Epithelial cell of esophagus (primary cell): ENCODE data around the gene EPHA4.

Experiments
- DNase-seq: peaks from one replicate; pipeline ENCODE4 v3.0.0; 2010; ENCODE audit warnings: low read depth
- H3K4me3 ChIP-seq: 2 replicates; pipeline ENCODE4 v1.5.1; 2011; ENCODE audit warnings: mild to moderate bottlenecking, low read length, control low read depth
- CTCF ChIP-seq: IDR thresholded peaks from 2 replicates; pipeline ENCODE4 v1.5.1; 2011; ENCODE audit warnings: low read depth, mild to moderate bottlenecking, low read length, control low read depth, inconsistent platforms; ENCODE audit not compliant: insufficient read depth; ENCODE audit errors: missing control alignments

EPHA4 gene

DNA sequence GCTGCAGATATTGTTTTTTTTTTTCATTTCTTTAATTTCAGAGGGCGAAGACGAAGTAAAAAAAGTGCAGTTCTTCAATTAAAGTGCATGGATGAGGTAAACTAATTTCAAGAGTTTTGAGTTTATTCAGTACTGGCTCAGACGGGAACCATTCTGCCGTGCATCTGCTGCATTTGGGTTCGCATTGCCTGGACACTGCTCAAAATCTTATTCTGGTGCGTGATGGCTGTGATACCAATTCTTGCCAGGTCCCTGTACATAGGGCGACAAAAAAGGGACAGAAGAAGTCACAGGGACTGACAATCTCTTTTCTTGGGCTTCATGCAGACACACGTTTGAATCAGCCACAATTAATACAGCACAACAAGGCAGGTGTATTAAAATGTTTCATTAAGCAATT lies 146.2 kb downstream of the EPHA4 start:
- no peak for DNase-seq
- TF ChIP-seq CTCF, result no peak
- H3K4me3 ChIP-seq, result no peak overlapping the region

- TF ChIP-seq CTCF, result no peak
- no peak overlapping the region for H3K4me3 ChIP-seq
- DNase-seq, result no peak
Observed at GRCh38 chr2:221425353-221425752, 146.8 kb downstream of the EPHA4 start.

GRCh38 chr2:221423210-221423804 lies 148.8 kb downstream of the EPHA4 start:
- peak; percentile 39 for DNase-seq
- no peak for TF ChIP-seq CTCF
- no peak overlapping the region for H3K4me3 ChIP-seq

DNA sequence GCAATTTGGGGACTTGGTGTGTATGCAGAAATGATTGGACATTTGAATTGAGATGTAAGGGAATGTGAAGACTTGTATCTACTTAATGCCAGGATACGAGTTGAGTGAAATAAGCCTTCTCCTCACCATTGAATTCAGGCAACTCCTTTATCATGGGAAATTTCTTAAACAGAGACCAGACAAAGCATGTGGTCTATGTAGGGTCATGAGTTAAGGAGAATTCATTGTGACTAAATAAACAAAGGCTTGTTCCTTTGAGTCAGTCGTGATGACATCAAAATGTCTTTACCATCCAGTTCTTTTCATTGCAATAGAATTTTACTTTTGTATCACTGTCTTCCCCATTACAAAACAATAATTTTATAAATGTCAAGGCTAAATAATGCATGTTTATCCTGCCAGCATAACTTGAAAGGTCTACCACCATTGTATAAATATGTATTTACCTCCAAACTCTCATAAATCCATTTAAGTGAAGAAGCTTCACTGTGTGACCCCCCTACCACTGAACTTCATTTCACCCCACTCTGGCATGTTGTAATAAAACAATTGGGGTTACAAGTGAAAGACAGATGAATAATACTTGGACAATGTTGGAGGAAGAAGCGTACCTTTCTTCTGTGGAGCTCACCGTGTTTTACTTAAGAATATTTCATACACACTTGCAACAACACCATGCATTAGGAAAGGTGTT lies 149.4 kb downstream of the EPHA4 start:
- no peak overlapping the region for H3K4me3 ChIP-seq
- DNase-seq, result peak; percentile 18
- TF ChIP-seq CTCF, result no peak

- DNase-seq, result no peak
- no peak for TF ChIP-seq CTCF
- H3K4me3 ChIP-seq, result no peak overlapping the region
Observed at GRCh38 chr2:221420245-221420644, 151.9 kb downstream of the EPHA4 start.

GRCh38 chr2:221415789-221416188 lies 156.3 kb downstream of the EPHA4 start:
- H3K4me3 ChIP-seq, result no peak overlapping the region
- DNase-seq, result no peak
- no peak for TF ChIP-seq CTCF

GRCh38 chr2:221412978-221413377 lies 159.1 kb downstream of the EPHA4 start:
- no peak overlapping the region for H3K4me3 ChIP-seq
- DNase-seq, result no peak
- TF ChIP-seq CTCF, result no peak
